GM19463 (cell line): Measurements from ENCODE around the gene ZNF557.

ENCODE experiments used
- ATAC-seq: cut with Tn5 transposase; IDR thresholded peaks from one replicate; pipeline ENCODE4 v1.9.1; 2021; ENCODE audit warnings: mild to moderate bottlenecking, moderate library complexity; ENCODE audit not compliant: unreplicated experiment

ZNF557 gene

DNA sequence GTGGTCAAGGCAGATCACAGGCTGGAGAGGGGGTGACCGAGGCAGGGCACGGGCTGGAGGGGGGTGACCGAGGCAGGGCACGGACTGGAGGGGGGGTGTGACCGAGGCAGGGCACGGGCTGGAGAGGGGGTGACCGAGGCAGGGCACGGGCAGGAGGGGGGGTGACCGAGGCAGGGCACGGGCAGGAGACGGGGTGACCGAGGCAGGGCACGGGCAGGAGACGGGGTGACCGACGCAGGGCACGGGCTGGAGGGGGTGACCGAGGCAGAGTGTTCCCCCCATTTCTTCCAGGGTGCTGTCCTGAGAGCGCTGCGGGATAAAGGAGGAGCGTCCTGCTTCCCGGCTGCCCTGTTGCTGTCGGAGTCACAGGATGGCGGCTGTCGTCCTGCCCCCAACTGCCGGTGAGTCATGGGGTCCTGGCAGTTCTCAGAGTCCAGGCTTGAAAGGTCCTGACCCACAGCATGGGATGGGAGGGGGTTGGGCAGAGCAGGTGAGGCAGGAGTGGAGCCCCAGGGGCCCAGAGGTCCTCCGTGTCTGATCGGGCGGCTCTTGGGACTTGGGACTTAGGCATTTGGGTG, 5.3 kb downstream of the ZNF557 start:
- ATAC-seq, result no peak

GRCh38 chr19:7076151-7076550, 6.6 kb downstream of the ZNF557 start:
- ATAC-seq, result no peak

DNA sequence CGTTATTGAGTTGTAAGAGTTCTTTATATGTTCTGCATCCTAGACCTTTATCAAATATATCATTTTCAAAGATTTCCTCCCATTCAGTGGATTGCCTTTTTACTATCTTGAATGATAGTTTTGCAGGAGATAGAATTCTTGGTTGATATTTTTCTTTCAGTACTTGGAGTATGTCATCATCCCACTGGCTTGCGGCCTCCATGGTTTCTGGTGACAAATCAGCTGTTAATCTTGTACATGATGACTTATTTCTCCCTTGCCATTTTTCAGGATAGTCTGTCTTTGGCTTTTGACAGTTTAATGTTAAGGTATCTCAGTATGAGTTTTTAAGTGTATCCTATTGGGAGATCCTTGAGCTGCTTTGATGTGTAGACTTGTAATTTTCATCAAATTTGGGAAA, 8.5 kb downstream of the ZNF557 start:
- ATAC-seq, result no peak

- ATAC-seq, result no peak
Measured at GRCh38 chr19:7083076-7083956, 13.8 kb downstream of the ZNF557 start.

DNA sequence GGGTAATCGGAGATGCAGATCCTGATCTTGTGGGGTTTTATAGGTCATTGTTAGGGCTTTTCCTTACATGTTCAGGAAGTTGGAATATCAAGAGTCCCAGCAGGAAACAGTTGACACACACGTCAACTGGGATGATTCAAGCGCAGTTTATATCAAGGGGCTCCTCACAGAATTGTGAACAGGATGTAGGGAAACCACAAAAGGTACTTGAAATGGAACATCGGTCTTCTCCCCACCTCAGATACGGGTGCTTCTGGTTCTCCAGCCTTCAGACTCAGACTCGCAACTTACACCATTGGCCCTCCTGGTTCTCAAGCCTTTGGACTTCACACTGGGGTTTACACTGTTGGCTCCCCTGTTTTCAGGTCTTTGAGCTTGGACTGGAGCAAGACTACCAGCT, 19.5 kb downstream of the ZNF557 start:
- ATAC-seq, result no peak

- no peak for ATAC-seq
Measured at GRCh38 chr19:7098096-7098495, 28.6 kb downstream of the ZNF557 start.

- ATAC-seq, result peak; percentile 80
Measured at GRCh38 chr19:7098701-7099596, 29.4 kb downstream of the ZNF557 start.

GRCh38 chr19:7099597-7099921, 30.1 kb downstream of the ZNF557 start:
- no peak for ATAC-seq

- ATAC-seq, result no peak
Measured at GRCh38 chr19:7101498-7102253, 32.2 kb downstream of the ZNF557 start.

- ATAC-seq, result no peak
Measured at GRCh38 chr19:7104747-7105447, 35.4 kb downstream of the ZNF557 start.

- ATAC-seq, result no peak
Measured at GRCh38 chr19:7106711-7107657, 37.5 kb downstream of the ZNF557 start.

DNA sequence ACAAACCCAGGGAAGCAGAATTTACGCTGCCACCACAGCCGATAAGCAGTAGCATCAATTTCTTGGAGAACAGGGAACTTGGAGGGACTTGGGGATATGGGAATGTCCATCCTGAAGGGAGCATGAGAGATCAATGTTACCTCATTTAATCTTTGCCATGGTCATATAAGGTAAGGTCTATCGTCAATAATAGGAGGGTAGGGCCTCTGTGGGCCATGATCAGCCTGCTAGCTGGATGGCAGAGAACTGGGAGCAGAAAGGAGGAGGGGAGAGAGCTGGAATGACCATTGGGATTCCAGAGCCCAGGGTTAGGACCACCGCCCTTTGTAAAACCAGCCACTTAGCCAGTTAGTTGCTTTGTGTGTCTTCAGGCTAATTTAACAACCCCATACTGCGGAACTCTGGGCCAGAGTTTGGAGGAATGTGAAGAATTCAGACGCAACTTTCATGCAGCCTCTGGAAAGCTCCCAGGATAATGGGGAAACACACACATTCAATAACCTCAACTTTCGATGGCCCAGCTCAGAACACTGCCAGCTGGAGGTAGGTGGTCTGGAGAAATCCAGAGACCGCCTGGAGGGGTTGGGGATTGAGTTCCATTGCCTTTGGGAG, 40.3 kb downstream of the ZNF557 start:
- ATAC-seq, result no peak

- ATAC-seq, result no peak
Measured at GRCh38 chr19:7112675-7113074, 43.2 kb downstream of the ZNF557 start.

DNA sequence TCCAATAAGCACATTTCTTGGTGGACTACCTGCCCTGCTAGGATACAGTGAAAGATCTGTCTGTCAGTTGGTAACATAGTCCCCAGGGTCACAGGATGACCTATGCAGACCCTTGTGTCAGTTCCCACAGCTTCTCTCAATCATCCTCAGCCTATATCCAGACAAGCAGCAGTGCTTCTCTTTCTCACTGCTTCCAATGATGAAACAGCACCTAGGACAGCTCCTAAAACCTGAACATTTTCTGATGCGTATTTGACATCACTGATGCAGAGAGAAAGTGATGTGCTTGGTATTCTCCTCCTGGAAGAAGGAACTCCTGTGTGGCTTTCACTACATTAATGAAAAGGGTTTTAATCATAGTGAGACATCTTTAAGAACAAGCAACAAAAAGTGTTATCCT, 43.7 kb downstream of the ZNF557 start:
- ATAC-seq, result no peak

- no peak for ATAC-seq
Measured at GRCh38 chr19:7115721-7116120, 46.2 kb downstream of the ZNF557 start.

DNA sequence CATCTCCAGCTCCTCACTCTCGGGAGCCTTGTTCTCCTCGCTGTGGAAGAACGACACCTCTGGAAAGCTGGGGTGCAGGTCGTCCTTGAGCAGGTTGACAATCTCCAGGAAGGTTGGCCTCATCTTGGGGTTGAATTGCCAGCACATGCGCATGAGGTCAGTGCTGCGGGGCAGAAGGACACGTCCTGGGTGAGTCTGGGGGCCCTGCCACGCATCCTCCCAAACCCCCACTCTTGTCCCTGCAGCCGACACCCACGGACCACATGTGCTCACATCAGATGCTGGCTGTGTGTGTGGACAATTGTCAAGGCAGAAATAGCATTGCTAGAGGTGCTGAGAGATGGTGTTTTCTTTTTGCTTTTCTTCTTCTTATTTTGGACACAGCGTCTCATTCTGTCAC, 47.7 kb downstream of the ZNF557 start:
- ATAC-seq, result no peak

GRCh38 chr19:7119582-7119981, 50.1 kb downstream of the ZNF557 start:
- no peak for ATAC-seq

GRCh38 chr19:7120499-7120898, 51.0 kb downstream of the ZNF557 start:
- ATAC-seq, result no peak

- ATAC-seq, result no peak
Measured at GRCh38 chr19:7122701-7123100, 53.2 kb downstream of the ZNF557 start.
